Progenitor cell of endocrine pancreas (in vitro differentiated cells): ENCODE data around the gene ZNF514. TPM values are rescaled to one million over a fixed set of nuclear protein-coding genes. Genes with fewer than 3 reads are reported as not detected.
A peak's percentile ranks its signal among the peaks of the same experiment; 100 is the strongest.

Experiments
- DNase-seq: peaks from one replicate; pipeline ENCODE4 v3.0.0; 2021; ENCODE audit warnings: low spot score; ENCODE audit not compliant: unreplicated experiment
- H3K27ac Mint-ChIP-seq: 2 replicates; pipeline ENCODE4 v1.8.0; 2021; ENCODE audit warnings: mild to moderate bottlenecking, moderate library complexity, mixed read lengths
- H3K27me3 Mint-ChIP-seq: 2 replicates; pipeline ENCODE4 v1.8.0; 2021; ENCODE audit warnings: mixed read lengths
- H3K36me3 Mint-ChIP-seq: 2 replicates; pipeline ENCODE4 v1.8.0; 2022; ENCODE audit warnings: mixed read lengths; ENCODE audit not compliant: insufficient read depth
- H3K4me1 Mint-ChIP-seq: 2 replicates; pipeline ENCODE4 v1.8.0; 2021; ENCODE audit warnings: low read depth, mixed read lengths
- H3K4me3 Mint-ChIP-seq: 2 replicates; pipeline ENCODE4 v1.8.0; 2021; ENCODE audit warnings: low read depth, mild to moderate bottlenecking, moderate library complexity, mixed read lengths
- H3K9me3 Mint-ChIP-seq: 2 replicates; pipeline ENCODE4 v1.8.0; 2021; ENCODE audit warnings: low read depth, mixed read lengths
- CTCF ChIP-seq: fragments of 200-600 bp; sonication (generic); IDR thresholded peaks from one replicate; pipeline ENCODE4 v1.5.0; 2021; ENCODE audit warnings: antibody characterized with exemption, mild to moderate bottlenecking; ENCODE audit not compliant: unreplicated experiment
- long read RNA-seq: library from polyadenylated mRNA; unstranded; transcript quantifications from one replicate; pipeline ENCODE4 v2.0.0, GENCODE V29; 2020
- total RNA-seq: library from RNA; stranded (reverse); gene quantifications from 2 replicates; pipeline ENCODE4 v1.2.1, GENCODE V29; 2021

Gene ZNF514
- 32.9 and 34.8 TPM in 2 replicates for total RNA-seq
- long read RNA-seq, full-length matches to known transcripts, result 7 of 25 reads
- long read RNA-seq, partial matches to known transcripts, result 5 of 25 reads
- long read RNA-seq, other reads (novel, unspliced or antisense), result 13 of 25 reads

GRCh38 chr2:95159690-95160449 lies at the start of gene ZNF514:
ZNF514 (minus strand) TSS chr2:95159848; CDS start chr2:95153253, 6,595 bp downstream.
- H3K4me1 Mint-ChIP-seq, result peaks cover 8% of the 10 kb centered on the region
- peak within 1 kb of the TSS; percentile 90 for H3K27ac Mint-ChIP-seq
- peak within 1 kb of the TSS; percentile 91 for H3K4me3 Mint-ChIP-seq
- H3K36me3 Mint-ChIP-seq, result peaks cover 19% of the 10 kb centered on the region
- TF ChIP-seq CTCF, result no peak
- DNase-seq, result peak; percentile 66
- peaks cover 9% of the 10 kb centered on the region for H3K9me3 Mint-ChIP-seq
- H3K27me3 Mint-ChIP-seq, result no peaks in the 10 kb centered on the region

GRCh38 chr2:95208106-95208505 lies 48.5 kb upstream of the ZNF514 start:
- Mint-ChIP-seq H3K27ac (peak overlapping the region; percentile 96), H3K4me3 (peak overlapping the region; percentile 93), H3K4me1 (peaks cover 12% of the 10 kb centered on the region), H3K36me3 (peaks cover 42% of the 10 kb centered on the region), H3K9me3 (peaks cover 32% of the 10 kb centered on the region), H3K27me3 (peaks cover 2% of the 10 kb centered on the region)
- no peak for TF ChIP-seq CTCF
- DNase-seq, result no peak

GRCh38 chr2:95207111-95207961 lies 47.7 kb upstream of the ZNF514 start, which contains the start of gene ZNF892:
ZNF892 (plus strand) TSS chr2:95207521; CDS start chr2:95207816, 295 bp downstream.
- Mint-ChIP-seq H3K9me3 (peaks cover 28% of the 10 kb centered on the region), H3K27ac (peak within 1 kb of the TSS; percentile 96), H3K36me3 (peaks cover 35% of the 10 kb centered on the region), H3K27me3 (peaks cover 2% of the 10 kb centered on the region), H3K4me3 (peak within 1 kb of the TSS; percentile 93), H3K4me1 (peaks cover 12% of the 10 kb centered on the region)
- peak; percentile 17 for TF ChIP-seq CTCF
- peak; percentile 90 for DNase-seq

GRCh38 chr2:95206096-95206495 lies 46.4 kb upstream of the ZNF514 start:
- no peak for DNase-seq
- Mint-ChIP-seq H3K9me3 (peaks cover 19% of the 10 kb centered on the region), H3K4me3 (peak overlapping the region; percentile 93), H3K27ac (peak overlapping the region; percentile 96), H3K4me1 (peaks cover 12% of the 10 kb centered on the region), H3K36me3 (peaks cover 24% of the 10 kb centered on the region), H3K27me3 (peaks cover 2% of the 10 kb centered on the region)
- TF ChIP-seq CTCF, result no peak

GRCh38 chr2:95204396-95204795 lies 44.7 kb upstream of the ZNF514 start:
- TF ChIP-seq CTCF, result no peak
- DNase-seq, result no peak
- Mint-ChIP-seq H3K9me3 (peaks cover 8% of the 10 kb centered on the region), H3K27me3 (peaks cover 15% of the 10 kb centered on the region), H3K4me3 (no peak overlapping the region), H3K4me1 (peaks cover 12% of the 10 kb centered on the region), H3K36me3 (peaks cover 12% of the 10 kb centered on the region), H3K27ac (no peak overlapping the region)
